Gastrocnemius medialis (tissue), 4 donors: ENCODE data around the gene UBP1. TPM values are rescaled to one million over a fixed set of nuclear protein-coding genes. Genes with fewer than 3 reads are reported as not detected.

Experiments used
- ATAC-seq, 2 donors: fragments of 150-250 bp; one replicate each; pipeline ENCODE4 v1.9.1; 2016
- DNase-seq, 2 donors: peaks; one replicate each; pipeline ENCODE4 v3.0.0-alpha.2; 2019
- H3K27ac ChIP-seq, 4 donors: fragments of 200-600 bp; sonication (generic); 1 replicate in 1 of 4; 2 replicates in 3 of 4; pipeline ENCODE4 v1.5.1; 2016 to 2018; ENCODE audit warnings: mild to moderate bottlenecking in 2 of 4, moderate library complexity in 1 of 4
- H3K27me3 ChIP-seq, 3 donors: fragments of 200-600 bp; sonication (generic) in 2 of 3; 1 replicate in 1 of 3; 2 replicates in 2 of 3; pipeline versions ENCODE4 v1.5.1 to v1.6.0; 2016 to 2019; ENCODE audit warnings: mild to moderate bottlenecking in 1 of 3, moderate library complexity in 1 of 3
- H3K36me3 ChIP-seq, 2 donors: fragments of 200-600 bp; sonication (generic) in 1 of 2; one replicate each; pipeline ENCODE4 v1.5.1; 2017 to 2018
- H3K4me1 ChIP-seq, 2 donors: fragments of 200-600 bp; sonication (generic) in 1 of 2; one replicate each; pipeline ENCODE4 v1.5.1; 2016 to 2017; ENCODE audit warnings: mild to moderate bottlenecking in 2 of 2
- H3K4me3 ChIP-seq, 4 donors: fragments of 200-600 bp; sonication (generic) in 3 of 4; 1 replicate in 1 of 4; 2 replicates in 3 of 4; pipeline ENCODE4 v1.5.1; 2016 to 2019; ENCODE audit warnings: mild to moderate bottlenecking in 2 of 4
- H3K9me3 ChIP-seq, 3 donors: fragments of 200-600 bp; sonication (generic) in 2 of 3; 1 replicate in 1 of 3; 2 replicates in 2 of 3; pipeline ENCODE4 v1.5.1; 2016 to 2019
- POLR2A ChIP-seq, 2 donors: fragments of 450-650 bp; IDR thresholded peaks; one replicate each; pipeline ENCODE4 v1.6.1; 2017; ENCODE audit warnings: antibody characterized with exemption in 2 of 2, mild to moderate bottlenecking in 2 of 2, moderate library complexity in 2 of 2
- in situ Hi-C, 4 donors: fragments of 200-750 bp; cut with MboI; loops; one replicate each; pipeline versions ENCODE4 v1.15.0 to v1.8.0; 2017; ENCODE audit warnings: low sequenced_read_pairs in 4 of 4
- intact Hi-C: fragments of 100-400 bp; cut with DNase I; formaldehyde crosslinking; loops from one replicate; pipeline ENCODE4 v1.15.1; 2023; ENCODE audit warnings: low total_unique reads
- total RNA-seq, 4 donors: library from RNA; depleted of rRNA; stranded (reverse); fragments of >200 nt; gene quantifications; one replicate each; pipeline versions ENCODE4 v1.1.0 to v1.2.3, GENCODE V29; 2016
- TF ChIP-seq, protein P1 (sequence below), 5 experiments: fragments of 450-650 bp in 3 of 5; fragments of 200-600 bp in 2 of 5; sonication (generic) in 2 of 5; IDR thresholded peaks in 4 of 5; conservative IDR thresholded peaks in 1 of 5; 1 replicate in 4 of 5; 2 replicates in 1 of 5; pipeline ENCODE4 v1.5.1; 2016 to 2019; ENCODE audit warnings: antibody characterized with exemption in 5 of 5, mild to moderate bottlenecking in 3 of 5, moderate library complexity in 3 of 5

UBP1 gene
- total RNA-seq, 4 donors from 2014 or later: 19.1 to 28.9 (median 24.2) TPM

DNA sequence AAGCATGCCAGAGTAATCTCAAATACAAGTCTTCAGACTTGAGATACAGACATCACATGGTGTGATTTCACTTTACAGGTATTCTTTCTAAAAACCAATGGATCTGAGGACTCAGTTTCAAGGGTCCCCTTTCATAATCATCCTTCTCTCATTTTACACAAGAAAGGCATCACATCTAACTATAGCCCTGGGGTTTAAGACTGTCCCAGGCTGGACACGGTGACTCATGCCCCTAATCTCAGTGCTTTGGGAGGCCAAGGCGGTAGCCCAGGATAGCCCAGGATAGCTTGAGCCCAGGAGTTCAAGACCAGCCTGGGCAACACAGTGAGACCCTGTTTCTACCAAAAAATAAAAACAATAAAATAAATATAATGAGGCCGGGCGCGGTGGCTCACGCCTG is 36.4 kb downstream of the UBP1 start:
- no peak for DNase-seq
- ATAC-seq: no peak
- no peak for TF ChIP-seq POLR2A (IDR thresholded peaks at IDR 0.05)
- TF ChIP-seq, protein P1, sequence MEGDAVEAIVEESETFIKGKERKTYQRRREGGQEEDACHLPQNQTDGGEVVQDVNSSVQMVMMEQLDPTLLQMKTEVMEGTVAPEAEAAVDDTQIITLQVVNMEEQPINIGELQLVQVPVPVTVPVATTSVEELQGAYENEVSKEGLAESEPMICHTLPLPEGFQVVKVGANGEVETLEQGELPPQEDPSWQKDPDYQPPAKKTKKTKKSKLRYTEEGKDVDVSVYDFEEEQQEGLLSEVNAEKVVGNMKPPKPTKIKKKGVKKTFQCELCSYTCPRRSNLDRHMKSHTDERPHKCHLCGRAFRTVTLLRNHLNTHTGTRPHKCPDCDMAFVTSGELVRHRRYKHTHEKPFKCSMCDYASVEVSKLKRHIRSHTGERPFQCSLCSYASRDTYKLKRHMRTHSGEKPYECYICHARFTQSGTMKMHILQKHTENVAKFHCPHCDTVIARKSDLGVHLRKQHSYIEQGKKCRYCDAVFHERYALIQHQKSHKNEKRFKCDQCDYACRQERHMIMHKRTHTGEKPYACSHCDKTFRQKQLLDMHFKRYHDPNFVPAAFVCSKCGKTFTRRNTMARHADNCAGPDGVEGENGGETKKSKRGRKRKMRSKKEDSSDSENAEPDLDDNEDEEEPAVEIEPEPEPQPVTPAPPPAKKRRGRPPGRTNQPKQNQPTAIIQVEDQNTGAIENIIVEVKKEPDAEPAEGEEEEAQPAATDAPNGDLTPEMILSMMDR (IDR thresholded peaks at IDR 0.05 in 4 of 5, conservative IDR thresholded peaks at IDR 0.05 in 1 of 5): no peak
- H3K36me3 ChIP-seq: peaks cover 0 to 86% of the 10 kb centered on the region in 2 donors
- H3K9me3 ChIP-seq: no peaks in the 10 kb centered on the region
- H3K4me3 ChIP-seq: no peak overlapping the region
- no peak overlapping the region for H3K27ac ChIP-seq
- intact Hi-C loops (no loop called here), in situ Hi-C loops (no loop called here)
- no peaks in the 10 kb centered on the region for H3K27me3 ChIP-seq
- H3K4me1 ChIP-seq: no peaks in the 10 kb centered on the region

DNA sequence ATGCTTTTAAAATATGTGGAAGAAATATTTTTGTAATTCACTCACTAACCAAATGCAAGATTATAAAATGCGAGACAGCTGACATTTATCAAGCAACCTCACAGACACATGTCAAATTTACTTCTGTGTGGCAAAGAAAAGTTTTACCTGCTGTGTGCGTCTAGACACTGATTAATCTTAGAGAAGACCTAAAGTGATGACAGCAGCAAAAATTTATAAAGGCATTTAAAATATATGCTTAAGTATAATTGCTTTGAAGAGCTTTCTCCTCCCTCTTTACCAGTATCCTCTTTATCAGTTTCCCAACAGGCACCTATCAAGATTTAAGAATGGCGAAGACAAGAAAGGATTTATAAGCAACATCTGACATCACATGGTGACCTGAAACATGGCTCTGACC is 37.3 kb downstream of the UBP1 start:
- Histone ChIP-seq H3K27ac (no peak overlapping the region), H3K4me1 (no peaks in the 10 kb centered on the region), H3K36me3 (peaks cover 0 to 86% of the 10 kb centered on the region in 2 donors), H3K4me3 (no peak overlapping the region), H3K27me3 (no peaks in the 10 kb centered on the region), H3K9me3 (no peaks in the 10 kb centered on the region)
- DNase-seq (no peak), ATAC-seq (no peak)
- in situ Hi-C loops (no loop called here), intact Hi-C loops (no loop called here)
- TF ChIP-seq POLR2A (IDR thresholded peaks at IDR 0.05): no peak
- TF ChIP-seq, protein P1 (IDR thresholded peaks at IDR 0.05 in 4 of 5, conservative IDR thresholded peaks at IDR 0.05 in 1 of 5): no peak

DNA sequence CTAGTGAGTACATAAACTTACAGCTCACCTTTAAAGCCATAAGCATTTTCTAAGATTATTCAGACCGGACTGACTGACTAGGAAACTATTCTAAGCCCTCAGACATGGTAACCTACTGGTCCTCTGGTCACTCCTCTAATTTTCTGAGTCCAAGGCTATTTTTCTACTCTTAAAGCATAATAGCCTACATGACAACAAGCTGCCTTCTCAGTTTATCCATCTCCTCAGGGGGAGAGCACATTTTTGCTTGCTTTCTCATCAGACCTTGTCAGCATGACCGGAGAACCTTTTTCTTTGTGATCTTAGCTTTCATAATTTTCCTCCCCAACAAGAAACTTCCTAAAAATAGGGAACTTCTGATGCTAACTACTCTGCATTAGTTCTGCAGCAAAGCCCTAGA is 38.4 kb downstream of the UBP1 start:
- H3K9me3 ChIP-seq: no peaks in the 10 kb centered on the region
- in situ Hi-C loops: no loop called here
- ATAC-seq (no peak), DNase-seq (no peak)
- no peak overlapping the region for H3K4me3 ChIP-seq
- no peak overlapping the region for H3K27ac ChIP-seq
- no peaks in the 10 kb centered on the region for H3K27me3 ChIP-seq
- peaks cover 0 to 85% of the 10 kb centered on the region in 2 donors for H3K36me3 ChIP-seq
- H3K4me1 ChIP-seq: no peaks in the 10 kb centered on the region
- TF ChIP-seq, protein P1 (IDR thresholded peaks at IDR 0.05 in 4 of 5, conservative IDR thresholded peaks at IDR 0.05 in 1 of 5): no peak
- no peak for TF ChIP-seq POLR2A (IDR thresholded peaks at IDR 0.05)
- intact Hi-C loops: no loop called here

DNA sequence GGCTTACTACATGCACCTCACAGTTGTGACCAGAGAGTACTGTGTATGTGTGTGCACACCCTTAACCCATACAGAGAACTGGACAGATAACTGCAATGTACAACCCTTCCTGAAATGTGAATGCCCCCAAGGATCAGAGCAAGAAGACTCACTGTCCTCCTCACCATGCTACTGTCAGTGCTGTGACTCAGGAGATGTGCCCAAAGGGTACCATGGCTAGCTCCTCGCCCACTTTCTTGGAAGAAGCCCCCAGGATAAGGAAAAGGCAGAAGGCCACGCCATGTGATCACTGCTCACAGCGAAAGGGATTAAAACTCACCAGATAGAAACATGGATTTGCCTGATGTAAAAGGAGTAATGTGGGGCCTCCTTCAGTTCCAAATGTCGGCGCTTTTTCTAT is 41.8 kb downstream of the UBP1 start:
- H3K4me1 ChIP-seq: no peaks in the 10 kb centered on the region
- H3K9me3 ChIP-seq: no peaks in the 10 kb centered on the region
- H3K36me3 ChIP-seq: peaks cover 0 to 93% of the 10 kb centered on the region in 2 donors
- TF ChIP-seq, protein P1 (IDR thresholded peaks at IDR 0.05 in 4 of 5, conservative IDR thresholded peaks at IDR 0.05 in 1 of 5): no peak
- no peak for TF ChIP-seq POLR2A (IDR thresholded peaks at IDR 0.05)
- DNase-seq (no peak), ATAC-seq (no peak)
- H3K27ac ChIP-seq: no peak overlapping the region
- intact Hi-C loops (loop anchor here (10.0 kb wide), 1 partner anchor 136 kb away; no protein-coding TSS in a partner anchor), in situ Hi-C loops (loop anchor here in 1 of 4 donors (25.0 kb wide), 1 partner anchor 261 kb away; no protein-coding TSS in a partner anchor)
- H3K27me3 ChIP-seq: no peaks in the 10 kb centered on the region
- no peak overlapping the region for H3K4me3 ChIP-seq

DNA sequence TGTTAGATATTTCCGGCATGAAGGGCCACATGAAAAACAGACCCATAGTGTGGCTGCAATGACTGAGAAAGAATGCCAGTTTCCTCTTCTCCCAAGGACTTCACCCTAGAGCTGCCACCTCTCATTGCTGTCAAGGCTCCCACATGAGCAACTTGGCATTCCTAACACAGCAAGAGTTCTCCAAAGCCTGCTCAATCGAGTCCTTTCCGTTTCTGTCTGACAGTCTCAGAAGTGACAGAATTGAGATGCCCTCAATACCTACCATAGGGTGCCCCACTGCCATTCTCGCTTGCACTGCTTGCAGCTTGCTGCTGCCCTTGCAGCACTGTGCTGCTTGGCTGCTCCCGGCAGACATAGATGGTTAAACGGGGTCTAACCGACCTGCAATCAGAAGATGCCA is 44.3 kb downstream of the UBP1 start:
- Histone ChIP-seq H3K27ac (no peak overlapping the region), H3K27me3 (no peaks in the 10 kb centered on the region), H3K9me3 (no peaks in the 10 kb centered on the region), H3K4me1 (no peaks in the 10 kb centered on the region), H3K4me3 (no peak overlapping the region), H3K36me3 (peaks cover 0 to 94% of the 10 kb centered on the region in 2 donors)
- intact Hi-C loops: loop anchor here (10.0 kb wide), 1 partner anchor 139 kb away; no protein-coding TSS in a partner anchor
- DNase-seq (no peak), ATAC-seq (no peak)
- TF ChIP-seq POLR2A (IDR thresholded peaks at IDR 0.05): no peak
- TF ChIP-seq, protein P1 (IDR thresholded peaks at IDR 0.05 in 4 of 5, conservative IDR thresholded peaks at IDR 0.05 in 1 of 5): no peak
- in situ Hi-C loops: loop anchor here in 1 of 4 donors (25.0 kb wide), 1 partner anchor 259 kb away; no protein-coding TSS in a partner anchor
